Astrocyte (in vitro differentiated cells and primary cell): ENCODE results near the gene SRRT.

Experiments used
- CTCF ChIP-seq: IDR thresholded peaks from 2 replicates; pipeline ENCODE4 v1.5.1; 2011; ENCODE audit warnings: low read depth, mild to moderate bottlenecking, inconsistent platforms, low read length, moderate library complexity; ENCODE audit not compliant: insufficient read depth
- EZH2 ChIP-seq: IDR thresholded peaks from 2 replicates; pipeline ENCODE4 v1.6.1; 2012; ENCODE audit warnings: mild to moderate bottlenecking, low read length, inconsistent platforms; ENCODE audit not compliant: insufficient read depth

DNA sequence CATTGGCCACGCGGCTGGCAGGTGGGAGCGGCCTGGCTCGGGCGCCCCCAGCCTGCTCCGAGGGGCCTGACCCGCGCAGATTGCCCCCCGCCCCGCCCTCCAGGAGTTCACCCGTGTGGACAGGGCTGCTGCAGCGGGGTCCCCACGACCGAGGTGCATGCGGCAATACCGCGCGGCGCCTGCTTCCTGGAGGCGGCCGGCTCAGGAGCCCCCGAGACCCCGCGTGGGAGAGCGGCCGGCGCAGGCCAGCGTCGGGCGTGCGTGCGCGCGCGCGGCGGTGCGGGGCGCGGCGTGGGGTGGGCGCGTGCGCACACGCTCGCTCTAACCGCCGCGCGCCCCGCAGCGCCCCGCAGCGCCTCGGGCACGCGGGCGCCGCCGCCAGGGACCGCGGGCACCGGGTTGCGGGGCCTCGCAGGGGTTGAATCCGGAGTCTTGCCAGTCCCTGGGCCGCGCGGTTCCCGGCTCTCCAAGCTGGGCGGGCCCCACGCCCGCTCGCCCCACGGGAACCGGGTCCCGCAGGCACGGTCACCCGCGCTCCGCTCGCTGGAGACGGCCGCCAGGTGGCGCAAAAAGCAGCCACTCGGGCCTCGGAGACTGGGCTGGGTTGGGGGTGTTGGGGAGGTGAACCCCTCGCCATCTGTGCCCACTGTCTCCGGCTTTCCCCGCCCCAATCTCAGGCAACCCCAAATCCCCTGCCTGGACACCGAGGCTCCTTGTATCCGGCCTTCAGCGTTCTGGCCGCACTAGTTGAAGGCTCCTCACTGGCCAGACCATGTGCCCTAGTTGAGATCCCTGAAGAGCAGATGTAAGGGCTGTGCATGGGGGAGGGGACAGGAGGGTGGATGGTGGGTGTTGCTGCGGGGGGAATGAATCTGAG, 22.1 kb downstream of the SRRT start:
- TF ChIP-seq CTCF (peak; percentile 43), EZH2 (no peak)
